Left ventricle myocardium inferior (tissue), 1 donor: ENCODE data around the gene TLL1. TPM values are rescaled to one million over a fixed set of nuclear protein-coding genes. Genes with fewer than 3 reads are reported as not detected.

Source experiments
- DNase-seq: peaks from one replicate; pipeline ENCODE4 v3.0.0-alpha.2; 2020
- H3K27ac ChIP-seq: fragments of 200-600 bp; replicated peaks from 2 replicates; pipeline ENCODE4 v1.8.0; 2021
- H3K27me3 ChIP-seq: fragments of 200-600 bp; 2 replicates; pipeline ENCODE4 v1.8.0; 2021; ENCODE audit warnings: low read depth
- H3K36me3 ChIP-seq: fragments of 200-600 bp; 2 replicates; pipeline ENCODE4 v1.8.0; 2021
- H3K4me1 ChIP-seq: fragments of 200-600 bp; 2 replicates; pipeline ENCODE4 v1.8.0; 2021
- H3K4me3 ChIP-seq: fragments of 200-600 bp; 2 replicates; pipeline ENCODE4 v1.8.0; 2021; ENCODE audit warnings: mild to moderate bottlenecking, moderate library complexity
- H3K9me3 ChIP-seq: fragments of 200-600 bp; replicated peaks from 2 replicates; pipeline ENCODE4 v1.8.0; 2021
- CTCF ChIP-seq: fragments of 200-600 bp; IDR thresholded peaks from 2 replicates; pipeline ENCODE4 v1.8.0; 2021; ENCODE audit warnings: antibody characterized with exemption, mild to moderate bottlenecking, borderline replicate concordance
- intact Hi-C: fragments of 100-400 bp; cut with micrococcal nuclease; formaldehyde crosslinking; loops from one replicate; pipeline ENCODE4 v1.11.0; 2022
- total RNA-seq: library from RNA; stranded (reverse); fragmentation: NEBNext Ultra II Directional; extraction: Animal tissue kit (Norgen Biotek cat#: 25700); gene quantifications from one replicate; pipeline ENCODE4 v1.2.1, GENCODE V29; 2021
- donor health status: DM: no; HTN: yes; CAD: no; lungs with severe emphysema.

The TLL1 gene
- total RNA-seq, 1 donor from 2014 or later: 1.0 TPM

DNA sequence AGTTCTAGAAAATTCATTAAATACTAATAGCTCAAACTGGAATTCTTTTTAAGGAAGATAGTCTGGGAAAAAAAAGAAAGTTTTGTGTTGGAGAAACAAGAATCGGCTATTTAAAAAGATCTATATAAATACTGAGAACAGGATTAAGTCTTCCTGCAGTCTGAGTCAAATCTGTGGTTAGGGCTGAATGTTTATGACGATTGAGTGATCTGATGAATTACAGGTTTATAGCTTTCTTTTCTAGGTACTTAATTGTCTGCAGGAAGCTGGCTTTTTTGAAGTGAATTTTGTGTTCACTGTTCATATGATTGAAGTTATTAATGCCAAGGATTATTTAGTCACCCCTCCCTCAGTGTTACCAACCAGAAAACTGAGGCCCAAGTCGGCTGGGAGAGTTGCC is 42.2 kb downstream of the TLL1 start:
- no peaks in the 10 kb centered on the region for H3K27me3 ChIP-seq
- TF ChIP-seq CTCF: no peak
- no peak overlapping the region for H3K4me3 ChIP-seq
- H3K27ac ChIP-seq: no peak overlapping the region
- no peak for DNase-seq
- H3K36me3 ChIP-seq: no peaks in the 10 kb centered on the region
- H3K4me1 ChIP-seq: no peaks in the 10 kb centered on the region
- peaks cover 6% of the 10 kb centered on the region for H3K9me3 ChIP-seq
- intact Hi-C loops: no loop called here

GRCh38 chr4:165921546-165921945 is 48.5 kb downstream of the TLL1 start:
- H3K36me3 ChIP-seq: no peaks in the 10 kb centered on the region
- H3K4me1 ChIP-seq: no peaks in the 10 kb centered on the region
- H3K27ac ChIP-seq: no peak overlapping the region
- TF ChIP-seq CTCF: no peak
- H3K4me3 ChIP-seq: no peak overlapping the region
- DNase-seq: no peak
- intact Hi-C loops: no loop called here
- no peaks in the 10 kb centered on the region for H3K27me3 ChIP-seq
- no peaks in the 10 kb centered on the region for H3K9me3 ChIP-seq

- Histone ChIP-seq H3K9me3 (no peaks in the 10 kb centered on the region), H3K36me3 (no peaks in the 10 kb centered on the region), H3K4me1 (no peaks in the 10 kb centered on the region), H3K27me3 (no peaks in the 10 kb centered on the region), H3K4me3 (no peak overlapping the region), H3K27ac (no peak overlapping the region)
- DNase-seq: no peak
- intact Hi-C loops: no loop called here
- TF ChIP-seq CTCF: no peak
Measured at GRCh38 chr4:165922747-165923146, 49.7 kb downstream of the TLL1 start.

GRCh38 chr4:165926307-165926706 is 53.3 kb downstream of the TLL1 start:
- H3K36me3 ChIP-seq: no peaks in the 10 kb centered on the region
- no peaks in the 10 kb centered on the region for H3K4me1 ChIP-seq
- intact Hi-C loops: no loop called here
- H3K27me3 ChIP-seq: no peaks in the 10 kb centered on the region
- DNase-seq: no peak
- H3K4me3 ChIP-seq: no peak overlapping the region
- no peaks in the 10 kb centered on the region for H3K9me3 ChIP-seq
- no peak for TF ChIP-seq CTCF
- H3K27ac ChIP-seq: no peak overlapping the region

GRCh38 chr4:165927366-165927765 is 54.3 kb downstream of the TLL1 start:
- Histone ChIP-seq H3K4me3 (no peak overlapping the region), H3K9me3 (no peaks in the 10 kb centered on the region), H3K36me3 (no peaks in the 10 kb centered on the region), H3K27ac (no peak overlapping the region), H3K4me1 (no peaks in the 10 kb centered on the region), H3K27me3 (no peaks in the 10 kb centered on the region)
- no peak for DNase-seq
- no peak for TF ChIP-seq CTCF
- intact Hi-C loops: no loop called here

DNA sequence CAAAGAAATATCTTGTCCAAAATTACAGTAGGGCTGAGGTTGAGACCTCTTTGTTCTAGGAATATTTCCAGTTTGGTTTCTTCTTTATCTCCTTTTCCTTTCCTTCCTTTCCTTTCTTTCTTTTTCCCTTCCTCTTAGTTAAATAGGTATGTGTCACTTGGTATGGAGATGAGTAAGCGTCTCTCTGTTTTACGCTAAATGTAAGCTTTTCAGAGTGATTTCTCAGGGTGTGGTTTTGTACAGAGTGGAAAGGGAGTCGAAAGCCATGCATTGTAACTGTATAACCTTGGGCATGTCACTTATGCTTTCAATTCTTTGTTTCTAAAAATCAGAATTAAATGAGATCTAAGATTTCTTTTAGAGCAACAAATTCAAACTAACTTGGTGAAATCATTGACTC is 54.8 kb downstream of the TLL1 start:
- Histone ChIP-seq H3K36me3 (no peaks in the 10 kb centered on the region), H3K9me3 (no peaks in the 10 kb centered on the region), H3K27me3 (no peaks in the 10 kb centered on the region), H3K4me1 (no peaks in the 10 kb centered on the region), H3K27ac (no peak overlapping the region), H3K4me3 (no peak overlapping the region)
- no peak for TF ChIP-seq CTCF
- intact Hi-C loops: no loop called here
- no peak for DNase-seq
